Activated CD4-positive, alpha-beta T cell treated with anti-CD3 and anti-CD28 coated beads, Interleukin-2, amount 10 ng/mL, durations not matched to agents 7 days and 5 days (primary cell): ENCODE data around the gene CSNK1G1. TPM values are rescaled to one million over a fixed set of nuclear protein-coding genes. Genes with fewer than 3 reads are reported as not detected.

ENCODE experiments used
- CTCF ChIA-PET: fragments of 350-600 bp; sonication (Branson Sonifier 250); formaldehyde crosslinking; loops from one replicate; lab custom pipeline; 2021; ENCODE audit warnings: antibody characterized with exemption; lab: Charles Lee
- POLR2A ChIA-PET: fragments of 350-600 bp; sonication (Branson Sonifier 250); formaldehyde crosslinking; loops from one replicate; lab custom pipeline; 2021; ENCODE audit warnings: antibody characterized with exemption; lab: Charles Lee
- DNase-seq: peaks from one replicate; pipeline ENCODE4 v3.0.0-alpha.2; 2020
- H3K27ac Mint-ChIP-seq: one replicate; pipeline ENCODE4 v1.8.0; 2021; ENCODE audit warnings: mild to moderate bottlenecking, moderate library complexity, mixed read lengths
- H3K27me3 Mint-ChIP-seq: one replicate; pipeline ENCODE4 v1.8.0; 2021; ENCODE audit warnings: mixed read lengths
- H3K36me3 Mint-ChIP-seq: one replicate; pipeline ENCODE4 v1.8.0; 2021; ENCODE audit warnings: low read depth, mixed read lengths
- H3K4me1 Mint-ChIP-seq: one replicate; pipeline ENCODE4 v1.8.0; 2021; ENCODE audit warnings: mixed read lengths
- H3K4me3 Mint-ChIP-seq: one replicate; pipeline ENCODE4 v1.8.0; 2021; ENCODE audit warnings: mild to moderate bottlenecking, moderate library complexity, mixed read lengths
- H3K9me3 Mint-ChIP-seq: one replicate; pipeline ENCODE4 v1.8.0; 2021; ENCODE audit warnings: mixed read lengths
- total RNA-seq, 2 experiments: library from RNA; stranded (reverse); gene quantifications; one replicate each; pipeline ENCODE4 v1.2.3, GENCODE V29; 2021

CSNK1G1 gene
- total RNA-seq, 2 experiments from 2014 or later = 24.6 to 30.4 TPM

GRCh38 chr15:64162478-64162868, 193.5 kb downstream of the CSNK1G1 start:
- Mint-ChIP-seq H3K4me1 (peaks cover 53% of the 10 kb centered on the region), H3K36me3 (peaks cover 33% of the 10 kb centered on the region), H3K27me3 (no peaks in the 10 kb centered on the region), H3K9me3 (no peaks in the 10 kb centered on the region), H3K4me3 (peak overlapping the region; percentile 82), H3K27ac (peak overlapping the region; percentile 93)
- POLR2A ChIA-PET = interaction anchor here (1.0 kb wide), 1 partner anchor 9 kb away, joined by 4 read pairs; no protein-coding TSS in a partner anchor
- DNase-seq = no peak
- CTCF ChIA-PET = interaction anchor here (1.5 to 7.0 kb wide), 4 partner anchors 11 to 47 kb away, joined by 4 to 60 read pairs (median 6); partner anchors contain the start of gene SNX22

DNA sequence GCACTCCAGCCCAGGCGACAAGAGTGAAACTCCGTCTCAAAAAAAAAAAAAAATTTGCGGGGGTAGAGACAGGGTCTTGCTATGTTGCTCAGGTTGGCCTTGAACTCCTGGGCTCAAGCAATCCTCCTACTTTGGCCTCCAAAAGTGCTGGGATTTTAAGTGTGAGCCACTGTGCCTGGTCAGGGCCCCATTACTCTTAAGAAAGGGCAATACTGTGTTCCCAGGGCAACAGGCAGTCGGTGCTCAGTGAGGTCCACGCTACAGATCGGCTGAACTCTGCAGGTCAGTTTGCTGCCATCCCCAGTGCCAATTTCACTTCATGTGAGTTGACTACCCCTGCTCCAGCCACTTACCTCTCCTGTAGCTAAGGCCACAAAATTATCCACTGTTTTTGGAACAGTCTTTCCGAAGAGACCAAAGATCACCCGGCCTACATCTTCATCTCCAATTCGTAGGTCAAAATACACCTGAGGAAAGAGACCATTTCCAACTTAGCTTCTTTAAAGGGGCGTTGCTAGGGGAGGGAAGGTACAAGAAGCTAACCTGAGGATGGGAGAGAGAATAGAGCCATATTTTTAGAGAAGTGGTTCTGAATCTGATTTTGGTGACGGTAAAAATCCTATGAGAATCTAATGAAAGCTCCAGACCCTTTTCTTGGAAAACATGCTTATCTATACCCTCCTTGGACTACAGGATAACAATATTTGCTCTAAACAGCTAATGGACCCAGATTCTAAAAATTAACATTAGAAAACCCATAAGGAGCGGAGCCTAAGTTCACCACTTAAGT, 194.1 kb downstream of the CSNK1G1 start:
- ChIA-PET POLR2A (interaction anchor here (1.0 kb wide), 1 partner anchor 9 kb away, joined by 4 read pairs; no protein-coding TSS in a partner anchor), CTCF (interaction anchor here (1.6 to 7.0 kb wide), 2 partner anchors 11 to 32 kb away, joined by 4 to 60 read pairs; partner anchors contain the start of gene SNX22)
- H3K4me1 Mint-ChIP-seq = peaks cover 49% of the 10 kb centered on the region
- DNase-seq = no peak
- H3K27me3 Mint-ChIP-seq = no peaks in the 10 kb centered on the region
- H3K4me3 Mint-ChIP-seq = peak overlapping the region; percentile 82
- H3K27ac Mint-ChIP-seq = peak overlapping the region; percentile 93
- peaks cover 35% of the 10 kb centered on the region for H3K36me3 Mint-ChIP-seq
- H3K9me3 Mint-ChIP-seq = no peaks in the 10 kb centered on the region

DNA sequence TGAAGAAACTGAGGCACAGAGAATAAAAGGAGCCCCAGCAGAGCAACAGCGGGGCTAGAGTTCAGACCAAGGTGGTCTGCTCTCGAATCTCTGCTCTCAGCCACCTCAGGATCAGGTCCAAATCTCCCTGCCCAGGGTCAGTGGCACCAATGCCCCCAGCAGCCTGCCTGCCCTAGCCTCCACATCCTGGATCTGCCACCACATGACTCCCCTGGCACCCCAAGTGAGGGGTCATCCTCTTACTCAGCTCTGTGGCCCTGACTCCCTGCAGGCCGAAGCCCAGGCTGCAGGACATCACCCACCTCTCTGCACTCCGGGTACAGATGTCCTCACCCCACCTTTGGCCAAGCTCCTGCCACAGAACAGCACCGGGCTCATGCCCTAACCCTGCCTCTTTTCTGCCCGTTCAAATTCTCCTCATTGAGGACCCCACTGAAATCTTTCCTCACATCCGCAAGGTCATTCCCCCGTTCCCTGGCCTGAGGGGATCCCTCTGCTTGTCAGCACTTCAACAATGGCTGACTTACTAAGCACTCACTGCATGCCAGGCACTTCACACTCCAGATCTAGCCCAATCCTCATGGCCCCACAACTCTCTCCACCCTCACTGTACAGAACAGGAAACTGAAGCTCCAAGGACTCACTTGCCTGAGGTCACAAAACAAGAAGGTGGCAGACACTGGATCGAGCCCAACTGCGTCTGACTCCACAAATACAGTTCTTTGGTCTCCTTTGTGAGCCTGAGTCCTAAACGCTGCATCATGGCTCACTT, 197.4 kb downstream of the CSNK1G1 start:
- H3K9me3 Mint-ChIP-seq = no peaks in the 10 kb centered on the region
- no peaks in the 10 kb centered on the region for H3K27me3 Mint-ChIP-seq
- DNase-seq = no peak
- H3K4me1 Mint-ChIP-seq = peaks cover 33% of the 10 kb centered on the region
- POLR2A ChIA-PET = interaction anchor here (0.5 kb wide), 1 partner anchor 64 kb away, joined by 3 read pairs; no protein-coding TSS in a partner anchor
- H3K27ac Mint-ChIP-seq = peak overlapping the region; percentile 63
- H3K36me3 Mint-ChIP-seq = peaks cover 45% of the 10 kb centered on the region
- CTCF ChIA-PET = interaction anchor here (1.6 kb wide), 2 partner anchors 9 to 13 kb away, joined by 3 to 6 read pairs; no protein-coding TSS in a partner anchor
- H3K4me3 Mint-ChIP-seq = no peak overlapping the region

GRCh38 chr15:64157599-64158125, 198.3 kb downstream of the CSNK1G1 start:
- peaks cover 45% of the 10 kb centered on the region for H3K36me3 Mint-ChIP-seq

DNA sequence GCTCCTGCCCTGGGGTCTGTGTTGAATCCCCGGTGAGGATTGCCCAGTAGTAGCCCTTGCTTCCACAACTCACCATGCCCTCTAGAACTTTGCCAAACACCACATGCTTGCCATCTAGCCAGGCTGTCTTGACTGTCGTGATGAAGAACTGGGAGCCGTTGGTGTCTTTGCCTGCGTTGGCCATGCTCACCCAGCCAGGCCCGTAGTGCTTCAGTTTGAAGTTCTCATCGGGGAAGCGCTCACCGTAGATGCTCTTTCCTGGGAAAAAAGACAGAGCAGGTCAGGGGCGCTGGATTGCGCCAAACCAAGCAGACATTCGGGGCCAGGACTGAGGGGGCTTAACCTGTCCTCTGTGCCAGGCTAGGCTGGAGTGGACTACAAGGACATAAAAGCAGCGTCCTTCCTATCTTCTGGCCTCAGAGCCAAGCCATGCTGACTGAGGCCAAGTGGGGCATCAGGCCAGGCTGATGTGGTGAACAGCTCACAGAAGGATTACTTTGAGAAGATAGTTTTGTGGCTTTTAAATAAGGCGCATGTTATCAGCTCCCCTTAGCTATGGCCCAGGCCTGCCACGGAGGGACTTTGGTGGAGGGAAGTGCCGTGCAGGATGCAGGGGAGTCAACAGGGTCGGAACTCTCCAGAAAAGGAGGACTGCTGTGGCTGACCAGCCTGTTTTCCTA, 199.2 kb downstream of the CSNK1G1 start:
- Mint-ChIP-seq H3K27me3 (peaks cover 3% of the 10 kb centered on the region), H3K27ac (peak overlapping the region; percentile 25), H3K4me1 (peaks cover 34% of the 10 kb centered on the region), H3K36me3 (peaks cover 40% of the 10 kb centered on the region), H3K4me3 (no peak overlapping the region), H3K9me3 (no peaks in the 10 kb centered on the region)
- ChIA-PET CTCF (interaction anchor here (0.5 to 1.6 kb wide), 2 partner anchors 7 to 1327 kb away, joined by 3 to 6 read pairs; no protein-coding TSS in a partner anchor), POLR2A (interaction anchor here (0.6 kb wide), 1 partner anchor 100 kb away, joined by 3 read pairs; no protein-coding TSS in a partner anchor)
- DNase-seq = no peak

More at GRCh38 chr15:64157599-64158125, 198.3 kb downstream of the CSNK1G1 start:
- no peak overlapping the region for H3K4me3 Mint-ChIP-seq
- H3K27ac Mint-ChIP-seq = no peak overlapping the region
- H3K9me3 Mint-ChIP-seq = no peaks in the 10 kb centered on the region
- H3K4me1 Mint-ChIP-seq = peaks cover 35% of the 10 kb centered on the region
- DNase-seq = no peak
- POLR2A ChIA-PET = no interaction called here
- CTCF ChIA-PET = interaction anchor here (1.6 kb wide), 1 partner anchor 8 kb away, joined by 6 read pairs; no protein-coding TSS in a partner anchor
- H3K27me3 Mint-ChIP-seq = peaks cover 3% of the 10 kb centered on the region

- Mint-ChIP-seq H3K4me1 (peaks cover 31% of the 10 kb centered on the region), H3K9me3 (no peaks in the 10 kb centered on the region), H3K27me3 (peaks cover 3% of the 10 kb centered on the region), H3K27ac (peak overlapping the region; percentile 60), H3K36me3 (peaks cover 37% of the 10 kb centered on the region), H3K4me3 (no peak overlapping the region)
- POLR2A ChIA-PET = interaction anchor here (0.6 kb wide), 1 partner anchor 101 kb away, joined by 3 read pairs; no protein-coding TSS in a partner anchor
- CTCF ChIA-PET = interaction anchor here (0.7 kb wide), 3 partner anchors 22 to 67 kb away, joined by 3 to 5 read pairs (median 3); no protein-coding TSS in a partner anchor
- no peak for DNase-seq
These were observed 199.9 kb downstream of the CSNK1G1 start for GRCh38 chr15:64155802-64156651.

DNA sequence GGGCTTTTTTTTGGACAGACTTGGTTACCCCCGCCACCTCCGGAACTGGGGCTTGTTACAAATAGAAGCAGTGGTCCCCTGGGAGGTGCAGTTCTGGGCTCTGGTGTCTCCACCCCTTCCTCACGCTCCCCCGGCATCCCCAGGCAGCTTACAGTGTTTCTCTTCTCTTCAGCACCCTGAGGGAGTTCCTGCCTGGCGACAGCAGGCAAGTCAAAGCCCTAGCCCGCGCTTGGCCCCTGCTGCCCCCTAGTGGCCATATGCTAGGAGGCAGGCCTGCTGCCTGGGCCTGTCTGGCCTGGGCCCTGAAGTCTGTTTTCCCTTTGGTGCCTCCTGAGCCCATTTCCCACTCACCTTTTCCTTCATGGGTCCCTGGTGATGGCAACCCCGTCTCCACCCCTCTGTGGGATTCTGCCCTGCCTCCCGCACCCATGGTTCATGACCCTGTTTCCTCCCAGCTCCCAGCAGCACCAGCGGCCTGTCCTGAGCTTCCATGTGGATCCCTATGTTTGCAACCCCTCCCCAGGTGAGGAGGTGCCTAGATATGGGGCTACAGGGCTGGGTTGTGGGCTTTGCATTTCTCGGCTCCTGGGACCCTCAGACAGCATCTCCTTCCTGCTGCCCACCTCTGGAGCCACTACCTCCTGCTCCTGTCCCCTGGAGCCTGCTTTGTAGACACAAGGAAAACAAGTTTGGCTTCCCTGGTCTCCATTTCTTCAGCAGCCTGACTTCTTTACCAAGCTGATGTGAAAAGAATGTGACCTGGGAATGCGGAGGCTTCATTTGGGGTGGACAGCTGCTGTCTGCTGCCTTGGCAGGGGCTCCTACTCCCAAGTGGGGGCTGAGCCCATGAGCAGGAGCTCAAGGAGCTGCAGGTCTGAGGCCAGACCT, 202.2 kb downstream of the CSNK1G1 start:
- H3K4me1 Mint-ChIP-seq = peaks cover 38% of the 10 kb centered on the region
- peaks cover 21% of the 10 kb centered on the region for H3K36me3 Mint-ChIP-seq
- peak overlapping the region; percentile 77 for H3K27ac Mint-ChIP-seq
- POLR2A ChIA-PET = interaction anchor here (0.9 kb wide), 1 partner anchor 9 kb away, joined by 4 read pairs; the partner anchor contains the start of gene PPIB
- H3K9me3 Mint-ChIP-seq = no peaks in the 10 kb centered on the region
- peaks cover 3% of the 10 kb centered on the region for H3K27me3 Mint-ChIP-seq
- peak; percentile 94 for DNase-seq
- H3K4me3 Mint-ChIP-seq = peak overlapping the region; percentile 52
- CTCF ChIA-PET = interaction anchor here (0.5 to 8.5 kb wide), 16 partner anchors 10 to 544 kb away, joined by 3 to 60 read pairs (median 4); partner anchors contain the start of genes CIAO2A and PPIB

GRCh38 chr15:64152507-64153387, 203.2 kb downstream of the CSNK1G1 start:
- POLR2A ChIA-PET = interaction anchor here (0.9 kb wide), 1 partner anchor 10 kb away, joined by 4 read pairs; the partner anchor contains the start of gene PPIB
- H3K4me1 Mint-ChIP-seq = peaks cover 32% of the 10 kb centered on the region
- peak overlapping the region; percentile 46 for H3K27ac Mint-ChIP-seq
- H3K4me3 Mint-ChIP-seq = peak overlapping the region; percentile 45
- CTCF ChIA-PET = interaction anchor here (0.5 to 8.5 kb wide), 11 partner anchors 9 to 543 kb away, joined by 3 to 60 read pairs (median 5); partner anchors contain the start of gene PPIB
- H3K36me3 Mint-ChIP-seq = peaks cover 13% of the 10 kb centered on the region
- no peak for DNase-seq
- H3K9me3 Mint-ChIP-seq = no peaks in the 10 kb centered on the region
- peaks cover 3% of the 10 kb centered on the region for H3K27me3 Mint-ChIP-seq

DNA sequence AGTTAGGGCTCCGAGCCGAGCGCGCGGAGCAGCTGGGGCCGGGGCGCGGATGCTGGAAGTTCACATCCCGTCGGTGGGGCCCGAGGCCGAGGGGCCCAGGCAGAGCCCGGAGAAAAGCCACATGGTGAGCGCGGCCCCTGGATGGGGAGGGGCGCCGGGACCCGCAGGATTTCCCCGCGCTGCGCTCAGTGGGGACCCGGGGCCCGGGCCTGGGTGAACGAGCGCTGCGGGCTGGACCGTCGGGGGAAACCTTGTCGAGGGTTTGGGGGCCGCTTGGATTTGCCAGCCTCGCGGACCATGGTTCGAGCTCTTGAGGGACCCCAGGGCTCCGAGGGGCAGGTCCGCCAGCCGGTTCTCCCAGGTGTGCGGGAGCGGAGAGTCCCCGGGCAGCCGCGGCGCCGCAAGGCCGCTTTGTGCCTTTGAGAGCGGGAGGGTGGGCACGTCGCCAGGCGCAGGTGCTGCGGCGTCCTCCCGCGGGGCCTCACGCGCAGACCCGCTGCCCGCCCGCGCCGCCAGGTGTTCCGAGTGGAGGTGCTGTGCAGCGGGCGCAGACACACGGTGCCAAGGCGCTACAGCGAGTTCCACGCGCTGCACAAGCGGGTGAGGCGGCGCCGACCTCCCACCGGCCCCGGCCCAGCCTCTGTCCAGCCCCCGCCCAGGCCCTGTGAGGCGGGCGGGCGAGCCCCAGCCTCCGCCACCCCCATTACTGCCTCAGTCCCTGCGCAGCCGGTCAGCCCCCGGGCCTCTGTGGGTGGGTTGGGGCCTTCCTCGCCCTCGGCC, 204.1 kb downstream of the CSNK1G1 start, which contains the start of gene SNX22:
Gene SNX22 (plus strand): TSS at position 5 of the 780 bp plus-strand sequence. CDS start 45 bp downstream, at position 50.
- no peak for DNase-seq
- peaks cover 32% of the 10 kb centered on the region for H3K4me1 Mint-ChIP-seq
- no peaks in the 10 kb centered on the region for H3K9me3 Mint-ChIP-seq
- H3K4me3 Mint-ChIP-seq = peak within 1 kb of the TSS; percentile 72
- CTCF ChIA-PET = interaction anchor here (1.5 to 8.5 kb wide), 4 partner anchors 12 to 40 kb away, joined by 4 to 60 read pairs (median 8); partner anchors contain the start of gene PPIB
- peaks cover 10% of the 10 kb centered on the region for H3K36me3 Mint-ChIP-seq
- POLR2A ChIA-PET = no interaction called here
- H3K27ac Mint-ChIP-seq = peak within 1 kb of the TSS; percentile 76
- peaks cover 3% of the 10 kb centered on the region for H3K27me3 Mint-ChIP-seq
